MCF 10A (cell line): ENCODE measurements around the gene GPC6. TPM values are rescaled to one million over a fixed set of nuclear protein-coding genes. Genes with fewer than 3 reads are reported as not detected.

Source experiments
- BruUV-seq: library from RNA; stranded (reverse); fragments of 400-500 nt; replicated peaks from 2 replicates; lab custom pipeline; 2021; lab: Mats Ljungman, UMichigan
- CTCF ChIA-PET: fragments of 300-600 bp; sonication (Branson Sonifier 250); formaldehyde crosslinking; extraction: SDS; loops from one replicate; lab custom pipeline; 2021; ENCODE audit warnings: antibody characterized with exemption, inconsistent platforms; lab: Yijun Ruan, JAX
- POLR2A ChIA-PET: fragments of 300-600, 350-650 bp; sonication (Branson Sonifier 250); formaldehyde crosslinking; extraction: SDS; loops from one replicate; lab custom pipeline; 2020; ENCODE audit warnings: antibody characterized with exemption, inconsistent platforms; lab: Yijun Ruan, JAX
- DNase-seq: peaks from one replicate; pipeline ENCODE4 v3.0.0-alpha.2; 2018; ENCODE audit not compliant: unreplicated experiment
- H3K27ac Mint-ChIP-seq: one replicate; pipeline ENCODE4 v1.8.0; 2022; ENCODE audit warnings: mild to moderate bottlenecking, low read depth, mixed read lengths; ENCODE audit not compliant: unreplicated experiment
- H3K27me3 Mint-ChIP-seq: one replicate; pipeline ENCODE4 v1.8.0; 2022; ENCODE audit warnings: mixed read lengths; ENCODE audit not compliant: insufficient read depth, unreplicated experiment
- H3K36me3 Mint-ChIP-seq: one replicate; pipeline ENCODE4 v1.8.0; 2022; ENCODE audit warnings: mild to moderate bottlenecking, moderate library complexity, mixed read lengths; ENCODE audit not compliant: insufficient read depth, unreplicated experiment
- H3K4me1 Mint-ChIP-seq: one replicate; pipeline ENCODE4 v1.8.0; 2022; ENCODE audit warnings: mixed read lengths; ENCODE audit not compliant: insufficient read depth, unreplicated experiment
- H3K4me3 Mint-ChIP-seq: one replicate; pipeline ENCODE4 v1.8.0; 2022; ENCODE audit warnings: mild to moderate bottlenecking, moderate library complexity, mixed read lengths; ENCODE audit not compliant: unreplicated experiment
- H3K9me3 Mint-ChIP-seq: one replicate; pipeline ENCODE4 v1.8.0; 2022; ENCODE audit warnings: mixed read lengths; ENCODE audit not compliant: unreplicated experiment
- CTCF ChIP-seq: fragments of 200-600 bp; IDR thresholded peaks from one replicate; pipeline ENCODE4 v1.8.0; 2022; ENCODE audit warnings: antibody characterized with exemption, mild to moderate bottlenecking; ENCODE audit not compliant: unreplicated experiment
- intact Hi-C: fragments of 100-400 bp; cut with micrococcal nuclease; formaldehyde crosslinking; loops from 2 replicates; pipeline ENCODE4 v1.14.1; 2022
- total RNA-seq: library from RNA; stranded (reverse); gene quantifications from 2 replicates; pipeline ENCODE4 v1.2.3, GENCODE V29; 2022

Gene GPC6
- total RNA-seq, 1 experiment from 2014 or later: 8.4 TPM

- no peak for TF ChIP-seq CTCF
- Mint-ChIP-seq H3K4me1 (no peaks in the 10 kb centered on the region), H3K27ac (no peak overlapping the region), H3K36me3 (no peaks in the 10 kb centered on the region), H3K9me3 (no peaks in the 10 kb centered on the region), H3K4me3 (no peak overlapping the region), H3K27me3 (no peaks in the 10 kb centered on the region)
- intact Hi-C loops: no loop called here
- BruUV-seq: no TSS peak
- no peak for DNase-seq
- ChIA-PET POLR2A (no interaction called here), CTCF (interaction anchor here (0.5 kb wide), 1 partner anchor 163 kb away, joined by 3 read pairs; no protein-coding TSS in a partner anchor)
Observed at GRCh38 chr13:93409816-93410215, 183.2 kb downstream of the GPC6 start.

GRCh38 chr13:93411186-93411680, 184.6 kb downstream of the GPC6 start:
- POLR2A ChIA-PET: no interaction called here
- TF ChIP-seq CTCF: no peak
- Mint-ChIP-seq H3K9me3 (no peaks in the 10 kb centered on the region), H3K4me1 (no peaks in the 10 kb centered on the region), H3K27me3 (no peaks in the 10 kb centered on the region), H3K27ac (no peak overlapping the region), H3K36me3 (no peaks in the 10 kb centered on the region), H3K4me3 (no peak overlapping the region)
- BruUV-seq: no TSS peak
- intact Hi-C loops: no loop called here
- no peak for DNase-seq
- CTCF ChIA-PET: no interaction called here

GRCh38 chr13:93412676-93413075, 186.1 kb downstream of the GPC6 start:
- Mint-ChIP-seq H3K27ac (no peak overlapping the region), H3K4me1 (no peaks in the 10 kb centered on the region), H3K4me3 (no peak overlapping the region), H3K36me3 (no peaks in the 10 kb centered on the region), H3K27me3 (no peaks in the 10 kb centered on the region), H3K9me3 (no peaks in the 10 kb centered on the region)
- CTCF ChIA-PET: no interaction called here
- no peak for TF ChIP-seq CTCF
- DNase-seq: no peak
- intact Hi-C loops: no loop called here
- POLR2A ChIA-PET: no interaction called here
- no TSS peak for BruUV-seq

GRCh38 chr13:93413972-93414717, 187.5 kb downstream of the GPC6 start:
- ChIA-PET CTCF (no interaction called here), POLR2A (no interaction called here)
- H3K27me3 Mint-ChIP-seq: no peaks in the 10 kb centered on the region
- H3K9me3 Mint-ChIP-seq: no peaks in the 10 kb centered on the region
- intact Hi-C loops: no loop called here
- no TSS peak for BruUV-seq
- peak; percentile 37 for DNase-seq
- H3K36me3 Mint-ChIP-seq: no peaks in the 10 kb centered on the region
- no peak overlapping the region for H3K4me3 Mint-ChIP-seq
- H3K27ac Mint-ChIP-seq: no peak overlapping the region
- no peak for TF ChIP-seq CTCF
- no peaks in the 10 kb centered on the region for H3K4me1 Mint-ChIP-seq
